GDM1 (cell line): ENCODE measurements around the gene CYP4F2.
"Not testable (repeated sequence)": the region's sequence is repeated elsewhere in the genome, so short reads cannot be mapped to it uniquely, and the experiment has no call there.

Experiments used
- DNase-seq: peaks from one replicate; lab custom pipeline; 2025; lab: John Stamatoyannopoulos, UW

The CYP4F2 gene

DNA sequence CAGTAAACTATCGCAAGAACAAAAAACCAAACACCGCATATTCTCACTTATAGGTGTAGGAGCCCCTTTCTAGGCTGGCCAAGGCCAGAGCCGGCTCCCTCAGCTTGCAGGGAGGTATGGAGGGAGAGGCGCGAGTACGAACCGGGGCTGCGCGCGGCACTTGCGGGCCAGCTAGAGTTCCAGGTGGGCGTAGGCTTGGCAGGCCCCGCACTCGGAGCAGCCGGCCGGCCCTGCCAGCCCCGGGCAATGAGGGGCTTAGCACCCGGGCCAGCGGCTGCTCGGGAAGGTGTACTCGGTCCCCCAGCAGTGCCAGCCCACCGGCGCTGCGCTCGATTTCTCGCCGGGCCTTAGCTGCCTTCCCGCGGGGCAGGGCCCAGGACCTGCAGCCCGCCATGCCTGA, 1.7 kb upstream of the CYP4F2 start:
- not testable (repeated sequence) for DNase-seq

DNA sequence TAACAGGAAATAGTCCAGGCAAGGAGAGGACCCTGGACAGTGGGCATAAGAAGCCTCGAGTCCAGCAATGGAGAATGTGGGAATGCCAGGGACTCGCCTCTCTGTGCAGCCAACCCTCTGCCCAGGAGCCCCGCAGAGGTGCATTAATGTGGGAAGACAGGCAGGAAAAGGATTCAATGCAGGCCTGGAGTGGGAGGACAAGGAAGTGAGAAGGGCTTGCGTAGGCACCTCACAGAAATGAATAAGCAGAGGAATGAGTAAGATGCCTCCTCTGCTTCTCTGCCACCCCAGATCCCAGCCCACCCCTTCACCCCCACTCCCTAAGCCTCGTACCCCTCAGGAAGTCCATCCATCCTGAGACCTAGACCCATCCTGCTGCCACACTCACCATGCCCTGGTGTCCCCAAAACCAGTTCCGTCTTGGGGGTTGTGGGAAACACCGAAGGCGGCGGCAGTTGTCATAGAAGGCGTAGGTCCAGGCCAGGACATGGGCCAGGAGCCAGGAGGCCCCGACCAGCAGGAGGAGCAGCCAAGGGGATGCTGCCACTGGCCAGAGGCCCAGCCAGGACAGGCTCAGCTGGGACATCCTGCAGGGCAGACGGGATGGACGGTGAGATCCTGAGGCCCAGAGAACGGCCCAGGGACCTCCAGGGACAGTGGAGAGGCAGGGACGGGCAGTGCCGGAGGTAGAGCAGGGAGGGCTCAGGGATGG, 692 bp downstream of the CYP4F2 start:
- DNase-seq, result no peak

DNA sequence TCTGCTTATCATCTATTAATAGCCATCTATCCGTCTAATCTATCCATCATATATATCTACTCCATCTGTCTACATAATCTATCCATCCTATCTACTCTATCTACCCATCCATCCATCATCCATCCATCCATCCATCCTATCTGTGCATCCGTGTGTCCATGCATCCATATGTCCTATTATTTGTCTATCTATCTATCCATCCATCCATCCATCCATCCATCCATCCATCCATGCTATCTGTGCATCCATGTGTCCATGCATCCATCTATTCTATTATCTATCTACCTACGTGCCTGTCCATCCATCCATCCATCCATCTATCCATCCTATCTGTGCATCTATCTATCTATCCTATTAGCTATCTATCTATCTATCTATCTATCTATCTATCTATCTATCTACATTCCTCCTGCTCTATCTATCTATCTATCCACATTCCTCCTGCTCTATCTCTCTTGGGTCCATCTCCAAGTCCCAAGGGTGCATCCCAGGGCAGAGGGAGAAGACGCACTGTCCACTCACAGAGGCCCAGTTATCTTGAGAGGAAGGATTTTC, 1.9 kb downstream of the CYP4F2 start:
- no peak for DNase-seq

GRCh38 chr19:15894359-15894758, 3.5 kb downstream of the CYP4F2 start:
- DNase-seq, result no peak

- no peak for DNase-seq
Measured at GRCh38 chr19:15893477-15893876, 4.4 kb downstream of the CYP4F2 start.

DNA sequence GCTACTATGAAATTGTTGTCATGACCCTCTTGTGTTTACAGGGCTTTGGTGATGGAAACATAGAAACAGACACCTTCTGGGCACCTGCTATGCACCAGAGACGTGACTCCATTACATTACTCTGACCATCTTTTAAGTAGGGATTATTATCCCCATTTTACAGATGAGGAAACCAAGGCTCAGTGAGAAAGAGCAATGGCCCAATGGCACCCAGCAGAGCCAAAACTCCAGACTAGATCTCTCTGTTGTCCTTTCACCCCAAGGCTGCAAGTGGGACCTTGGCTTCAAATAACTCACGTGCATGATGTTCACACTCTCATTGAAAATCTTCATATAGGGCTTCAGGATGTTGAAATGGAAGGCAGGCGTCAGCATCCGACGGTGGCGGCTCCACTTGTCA, 5.9 kb downstream of the CYP4F2 start:
- DNase-seq, result no peak

- no peak for DNase-seq
Measured at GRCh38 chr19:15891434-15891833, 6.4 kb downstream of the CYP4F2 start.

GRCh38 chr19:15889339-15889738, 8.5 kb downstream of the CYP4F2 start:
- not testable (repeated sequence) for DNase-seq

DNA sequence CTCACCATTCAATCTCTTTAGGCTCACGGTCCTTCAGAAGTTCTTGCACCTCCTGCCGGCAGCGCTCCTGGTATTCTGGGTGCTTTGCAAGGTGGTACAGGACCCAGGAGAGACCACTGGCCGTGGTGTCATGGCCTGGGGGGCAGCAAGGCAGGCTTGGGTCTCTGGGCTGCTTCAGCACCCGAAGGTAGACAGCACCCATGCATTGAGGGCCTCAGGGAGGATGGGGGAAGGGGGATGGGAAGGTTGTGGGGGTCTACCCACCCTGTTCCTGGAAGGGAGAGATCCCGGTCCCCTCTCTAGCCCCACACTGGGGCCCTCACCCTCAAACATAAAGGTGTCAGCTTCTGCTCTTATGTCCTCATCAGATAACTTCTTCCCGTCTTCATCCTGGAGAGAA, 12.0 kb downstream of the CYP4F2 start:
- no peak for DNase-seq

DNA sequence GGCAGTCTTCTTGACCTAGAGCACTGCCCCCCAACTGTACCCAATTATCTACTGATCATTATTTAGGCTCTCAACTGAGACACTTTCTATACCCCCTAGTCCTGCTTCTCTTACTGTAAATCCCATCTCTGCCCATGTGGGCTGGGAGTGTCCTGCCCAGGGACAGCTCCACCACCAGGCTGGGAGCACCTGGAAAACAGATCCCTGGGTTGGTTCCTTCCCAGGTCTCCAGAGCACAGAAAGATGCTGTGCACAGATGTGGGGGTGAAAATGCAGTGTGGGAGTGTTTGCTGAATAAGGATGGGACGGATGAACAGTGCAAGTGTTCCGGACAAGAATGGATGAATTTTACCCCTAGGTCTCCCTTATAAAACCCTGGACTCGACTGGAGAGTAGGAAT, 12.7 kb downstream of the CYP4F2 start:
- DNase-seq, result no peak

DNA sequence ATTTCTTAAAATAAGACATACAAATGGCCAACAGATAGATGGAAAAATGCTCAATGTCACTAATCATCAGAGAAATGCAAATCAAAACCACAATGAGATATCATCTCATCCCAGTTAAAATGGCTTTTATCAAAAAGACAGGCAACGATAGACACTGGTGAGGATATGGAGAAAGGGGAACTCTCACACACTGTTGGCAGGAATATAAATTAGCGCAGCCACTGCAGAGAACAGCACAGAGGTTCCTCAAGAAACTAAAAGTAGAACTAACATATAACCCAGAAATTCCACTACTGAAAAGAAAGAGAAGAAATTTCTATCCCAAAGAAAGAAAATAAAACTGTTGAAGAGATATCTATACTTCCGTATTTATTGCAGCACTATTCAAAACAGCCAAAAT, 14.5 kb downstream of the CYP4F2 start:
- DNase-seq, result not testable (repeated sequence)

DNA sequence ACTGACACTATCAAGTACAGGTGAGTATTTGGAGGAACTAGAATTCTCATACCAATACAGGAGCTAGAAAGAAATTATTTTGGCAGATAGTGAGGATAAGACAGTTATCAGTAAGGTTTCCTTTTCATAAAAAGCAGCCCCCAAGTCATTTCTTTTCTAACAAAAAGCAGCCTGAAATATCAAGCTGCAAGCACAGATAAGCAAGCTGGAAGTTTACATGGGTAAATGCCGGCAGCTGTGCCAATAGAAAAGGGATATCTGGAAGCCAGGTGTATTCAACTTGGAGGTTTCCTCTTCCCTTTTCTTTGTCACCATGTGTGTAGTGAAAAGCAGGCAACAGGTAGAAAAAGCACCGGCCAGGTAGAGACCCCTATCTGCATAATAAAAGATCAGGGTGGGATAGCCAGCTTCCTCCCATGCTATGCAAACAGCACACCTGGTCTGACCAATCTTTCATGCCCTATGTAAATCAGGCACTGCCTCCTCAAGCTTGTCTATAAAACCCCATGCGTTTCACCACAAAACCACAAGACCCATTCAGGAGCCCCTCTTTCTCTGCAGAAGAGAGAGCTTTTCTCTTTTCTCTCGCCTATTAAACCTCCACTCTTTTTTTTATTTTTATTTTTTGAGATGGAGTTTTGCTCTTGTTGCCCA, 22.9 kb downstream of the CYP4F2 start:
- DNase-seq, result no peak

GRCh38 chr19:15873771-15874170, 24.1 kb downstream of the CYP4F2 start:
- not testable (repeated sequence) for DNase-seq

GRCh38 chr19:15871570-15871969, 26.3 kb downstream of the CYP4F2 start:
- DNase-seq, result no peak

DNA sequence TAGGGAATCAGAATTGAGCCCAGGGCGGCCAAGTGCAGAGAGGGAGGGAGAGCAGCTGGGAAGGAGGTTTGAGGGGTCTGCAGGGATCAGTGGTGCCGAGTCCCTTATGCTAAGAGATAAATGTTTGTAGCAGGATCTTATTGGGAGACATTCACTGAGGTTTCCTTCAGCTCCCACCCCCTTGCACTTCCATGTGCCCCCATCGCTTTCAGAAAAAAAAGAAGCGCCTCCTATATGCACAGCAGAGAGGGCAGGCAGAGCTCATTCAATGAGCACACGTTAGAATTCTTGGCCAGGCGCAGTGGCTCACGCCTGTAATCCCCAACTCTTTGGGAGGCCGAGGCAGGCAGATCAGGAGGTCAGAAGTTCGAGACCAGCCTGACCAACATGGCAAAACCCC, 28.0 kb downstream of the CYP4F2 start:
- no peak for DNase-seq

DNA sequence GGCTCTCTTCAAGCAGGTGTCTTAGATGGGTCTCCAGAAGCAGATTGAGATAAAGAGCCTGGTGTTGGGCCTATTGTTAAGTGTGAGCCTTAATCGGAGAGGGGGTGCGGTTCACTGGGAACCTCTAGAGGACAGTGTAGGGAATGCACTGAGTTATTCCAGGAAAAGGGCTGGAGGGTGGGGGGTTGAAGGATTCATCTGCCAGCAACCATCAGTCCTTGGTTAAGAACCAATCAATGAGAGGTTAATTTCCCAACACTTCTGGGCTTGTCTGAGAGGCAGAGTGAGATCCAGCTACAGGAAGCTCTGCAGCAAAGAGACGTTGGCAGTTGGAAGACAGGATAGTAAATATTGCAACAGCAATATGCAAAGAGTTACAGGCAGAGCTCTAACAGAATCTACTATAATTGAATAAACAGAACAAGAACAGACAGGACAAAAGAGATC, 28.7 kb downstream of the CYP4F2 start:
- DNase-seq, result no peak

GRCh38 chr19:15866636-15867035, 31.2 kb downstream of the CYP4F2 start:
- DNase-seq, result no peak

DNA sequence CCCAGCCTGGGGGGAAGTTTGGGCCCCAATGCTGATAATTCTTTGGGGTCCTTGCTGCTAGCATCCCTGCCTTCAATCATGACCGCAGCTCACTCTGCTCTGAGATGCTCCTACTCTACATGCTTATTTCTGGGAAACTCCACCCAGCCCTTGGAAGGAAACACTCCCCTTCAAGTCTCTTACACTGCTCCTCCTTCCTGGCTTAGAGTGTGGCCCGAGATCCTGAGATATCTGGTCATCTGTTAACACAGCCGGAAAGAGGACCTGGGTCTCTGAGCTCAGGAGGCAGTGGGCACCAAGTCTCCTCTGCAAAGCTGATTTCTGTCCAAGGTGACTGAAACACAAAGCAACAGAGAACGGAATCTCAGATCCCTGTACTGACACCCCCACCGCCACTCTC, 33.0 kb downstream of the CYP4F2 start:
- no peak for DNase-seq

GRCh38 chr19:15863272-15863671, 34.6 kb downstream of the CYP4F2 start:
- DNase-seq, result no peak

DNA sequence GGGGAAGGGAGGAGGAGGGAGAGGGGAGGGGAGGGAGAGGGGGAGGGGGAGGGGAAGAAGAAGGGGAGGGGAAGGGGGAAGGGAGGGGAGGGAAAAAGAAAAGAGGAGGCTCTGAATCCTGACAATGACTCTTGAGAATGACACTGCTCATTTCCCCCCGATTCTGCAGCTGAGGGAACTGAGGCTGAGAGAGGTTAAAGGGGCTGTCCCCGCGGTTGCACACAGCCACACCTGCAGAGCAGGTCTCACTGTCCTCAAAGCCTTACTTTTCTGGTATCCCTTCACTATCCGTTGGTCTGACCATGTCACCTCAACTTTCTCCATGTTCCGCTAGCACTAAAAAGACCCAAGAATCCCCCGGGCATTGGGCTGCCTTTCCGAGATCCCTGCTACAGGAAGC, 35.4 kb downstream of the CYP4F2 start:
- no peak for DNase-seq

- DNase-seq, result no peak
Measured at GRCh38 chr19:15860522-15860921, 37.4 kb downstream of the CYP4F2 start.

DNA sequence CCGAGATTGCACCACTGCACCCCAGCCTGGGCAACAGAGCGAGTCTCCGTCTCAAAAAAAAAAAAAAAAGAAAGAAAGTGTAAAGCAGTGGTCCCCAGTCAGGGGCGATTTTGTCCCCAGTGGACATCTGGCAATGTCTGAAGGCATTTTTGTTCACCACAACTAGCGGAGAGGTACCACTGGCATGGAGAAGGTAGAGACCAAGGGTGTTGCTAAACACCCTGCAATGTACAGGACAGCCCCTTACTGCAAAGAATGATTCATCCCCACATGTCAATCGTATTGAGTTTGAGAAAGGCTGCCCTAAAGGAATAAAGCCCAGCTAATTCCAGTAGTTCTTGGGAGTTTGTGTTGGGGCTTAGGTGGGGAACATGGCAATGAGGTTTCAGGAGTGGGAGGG, 38.7 kb downstream of the CYP4F2 start:
- no peak for DNase-seq

- no peak for DNase-seq
Measured at GRCh38 chr19:15850385-15850784, 47.5 kb downstream of the CYP4F2 start.

GRCh38 chr19:15846923-15847322, 51.0 kb downstream of the CYP4F2 start:
- DNase-seq, result no peak
